AG04450 (cell line): ENCODE measurements around the gene PNISR. TPM values are rescaled to one million over a fixed set of nuclear protein-coding genes. Genes with fewer than 3 reads are reported as not detected.

Experiments
- CTCF ChIA-PET: fragments of 300-600, 350-600 bp; formaldehyde crosslinking; extraction: SDS; loops from one replicate; lab custom pipeline; 2022; ENCODE audit warnings: antibody characterized with exemption, inconsistent platforms; lab: Charles Lee
- POLR2A ChIA-PET: fragments of 350-600 bp; formaldehyde crosslinking; extraction: SDS; loops from one replicate; lab custom pipeline; 2021; ENCODE audit warnings: antibody characterized with exemption, inconsistent platforms; lab: Yijun Ruan, JAX
- DNase-seq: peaks from one replicate; pipeline ENCODE4 v3.0.0-alpha.2; 2011; ENCODE audit warnings: low read depth, low spot score
- H3K27ac ChIP-seq: one replicate; pipeline ENCODE4 v1.5.1; 2012; ENCODE audit warnings: low read depth, low read length, control low read depth
- H3K27me3 ChIP-seq: one replicate; pipeline ENCODE4 v1.6.0; 2012; ENCODE audit warnings: low read length; ENCODE audit not compliant: control insufficient read depth, insufficient read depth
- H3K4me3 ChIP-seq: 2 replicates; pipeline ENCODE4 v1.5.1; 2011; ENCODE audit warnings: mild to moderate bottlenecking, low read depth, low read length, control low read depth
- H3K9me3 ChIP-seq: 2 replicates; pipeline ENCODE4 v1.5.1; 2012; ENCODE audit warnings: low read length; ENCODE audit not compliant: control insufficient read depth, insufficient read depth
- polyA plus RNA-seq: library from polyadenylated mRNA; depleted of rRNA; stranded (reverse); fragments of >200 nt; gene quantifications from 2 replicates; pipeline ENCODE4 v1.2.3, GENCODE V29; 2011
- TF ChIP-seq, protein P1 (sequence below): IDR thresholded peaks from 2 replicates; pipeline ENCODE4 v1.5.1; 2011; ENCODE audit warnings: low read depth, low read length, control low read depth, inconsistent platforms

PNISR gene
- polyA plus RNA-seq, 1 experiment: 53.6 TPM

DNA sequence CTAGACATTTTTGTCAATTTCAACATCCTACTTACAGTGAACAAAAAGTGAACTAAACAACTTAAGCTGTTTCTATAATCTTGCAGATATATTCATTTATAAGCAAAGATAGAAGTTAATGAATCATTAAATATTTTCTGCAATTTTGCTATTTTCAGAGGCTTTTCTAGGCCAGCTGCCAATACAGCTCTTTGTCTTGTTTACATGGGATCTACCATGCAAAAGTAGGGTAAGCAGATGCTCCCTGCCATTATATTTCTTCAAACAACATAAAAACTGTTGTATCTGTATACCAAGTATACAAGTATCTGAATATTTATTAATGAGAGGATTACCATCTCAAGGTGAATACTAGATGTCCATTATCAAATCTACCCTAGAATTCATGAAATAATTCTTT is 15.4 kb downstream of the PNISR start:
- no peaks in the 10 kb centered on the region for H3K27me3 ChIP-seq
- H3K9me3 ChIP-seq: no peaks in the 10 kb centered on the region
- TF ChIP-seq, protein P1, sequence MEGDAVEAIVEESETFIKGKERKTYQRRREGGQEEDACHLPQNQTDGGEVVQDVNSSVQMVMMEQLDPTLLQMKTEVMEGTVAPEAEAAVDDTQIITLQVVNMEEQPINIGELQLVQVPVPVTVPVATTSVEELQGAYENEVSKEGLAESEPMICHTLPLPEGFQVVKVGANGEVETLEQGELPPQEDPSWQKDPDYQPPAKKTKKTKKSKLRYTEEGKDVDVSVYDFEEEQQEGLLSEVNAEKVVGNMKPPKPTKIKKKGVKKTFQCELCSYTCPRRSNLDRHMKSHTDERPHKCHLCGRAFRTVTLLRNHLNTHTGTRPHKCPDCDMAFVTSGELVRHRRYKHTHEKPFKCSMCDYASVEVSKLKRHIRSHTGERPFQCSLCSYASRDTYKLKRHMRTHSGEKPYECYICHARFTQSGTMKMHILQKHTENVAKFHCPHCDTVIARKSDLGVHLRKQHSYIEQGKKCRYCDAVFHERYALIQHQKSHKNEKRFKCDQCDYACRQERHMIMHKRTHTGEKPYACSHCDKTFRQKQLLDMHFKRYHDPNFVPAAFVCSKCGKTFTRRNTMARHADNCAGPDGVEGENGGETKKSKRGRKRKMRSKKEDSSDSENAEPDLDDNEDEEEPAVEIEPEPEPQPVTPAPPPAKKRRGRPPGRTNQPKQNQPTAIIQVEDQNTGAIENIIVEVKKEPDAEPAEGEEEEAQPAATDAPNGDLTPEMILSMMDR: no peak
- no peak overlapping the region for H3K4me3 ChIP-seq
- DNase-seq: no peak
- no peak overlapping the region for H3K27ac ChIP-seq
- CTCF ChIA-PET: interaction anchor here (1.3 to 1.9 kb wide), 3 partner anchors 17 to 79 kb away, joined by 3 to 5 read pairs (median 4); no protein-coding TSS in a partner anchor
- POLR2A ChIA-PET: interaction anchor here (0.9 kb wide), 1 partner anchor 16 kb away, joined by 5 read pairs; the partner anchor contains the start of gene COQ3

DNA sequence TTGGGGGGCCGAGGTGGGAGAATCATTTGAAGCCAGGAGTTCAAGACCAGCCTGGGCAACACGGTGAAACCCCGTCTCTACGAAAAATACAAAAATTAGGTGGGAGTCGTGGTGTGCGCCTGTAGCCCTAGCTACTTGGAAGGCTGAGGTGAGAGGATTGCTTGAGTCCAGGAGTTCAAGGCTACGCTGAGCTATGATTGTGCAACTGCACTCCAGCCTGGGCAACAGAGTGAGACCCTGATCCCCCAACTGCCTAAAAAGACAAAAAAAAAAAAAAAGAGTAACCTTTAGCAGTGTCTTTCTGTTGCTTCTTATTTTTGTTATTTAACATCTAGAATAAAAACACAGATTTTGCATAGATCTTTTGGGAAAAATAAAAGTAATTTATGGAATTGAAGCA is 18.0 kb downstream of the PNISR start:
- H3K9me3 ChIP-seq: no peaks in the 10 kb centered on the region
- H3K4me3 ChIP-seq: no peak overlapping the region
- ChIA-PET POLR2A (no interaction called here), CTCF (no interaction called here)
- H3K27ac ChIP-seq: no peak overlapping the region
- no peaks in the 10 kb centered on the region for H3K27me3 ChIP-seq
- TF ChIP-seq, protein P1: no peak
- DNase-seq: no peak

DNA sequence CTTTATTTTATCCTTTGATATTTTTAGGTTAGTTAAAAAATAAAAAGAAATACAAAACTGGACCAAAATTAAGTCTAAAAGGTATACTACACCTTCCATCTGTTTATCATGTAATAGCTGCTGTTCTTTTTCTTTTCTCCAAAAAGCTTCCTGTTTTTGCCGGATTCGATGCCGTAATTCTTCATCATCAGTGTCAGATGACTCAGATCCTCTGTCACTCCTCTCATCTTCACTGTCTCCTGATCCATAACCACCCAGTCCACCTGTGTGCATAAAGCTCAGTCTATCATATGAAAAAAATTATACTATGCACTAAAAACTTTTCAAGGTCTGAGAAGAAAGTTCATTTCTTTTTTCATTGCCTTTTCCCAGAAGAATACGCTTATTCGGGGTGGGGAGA is 22.7 kb downstream of the PNISR start:
- no peak for DNase-seq
- no peak overlapping the region for H3K4me3 ChIP-seq
- no peak overlapping the region for H3K27ac ChIP-seq
- H3K9me3 ChIP-seq: no peaks in the 10 kb centered on the region
- TF ChIP-seq, protein P1: no peak
- POLR2A ChIA-PET: interaction anchor here (1.0 to 1.2 kb wide), 3 partner anchors 9 to 23 kb away, joined by 3 read pairs; partner anchors contain the start of gene COQ3
- CTCF ChIA-PET: interaction anchor here (0.5 to 3.5 kb wide), 5 partner anchors 65 to 556 kb away, joined by 3 to 20 read pairs (median 3); no protein-coding TSS in a partner anchor
- no peaks in the 10 kb centered on the region for H3K27me3 ChIP-seq

DNA sequence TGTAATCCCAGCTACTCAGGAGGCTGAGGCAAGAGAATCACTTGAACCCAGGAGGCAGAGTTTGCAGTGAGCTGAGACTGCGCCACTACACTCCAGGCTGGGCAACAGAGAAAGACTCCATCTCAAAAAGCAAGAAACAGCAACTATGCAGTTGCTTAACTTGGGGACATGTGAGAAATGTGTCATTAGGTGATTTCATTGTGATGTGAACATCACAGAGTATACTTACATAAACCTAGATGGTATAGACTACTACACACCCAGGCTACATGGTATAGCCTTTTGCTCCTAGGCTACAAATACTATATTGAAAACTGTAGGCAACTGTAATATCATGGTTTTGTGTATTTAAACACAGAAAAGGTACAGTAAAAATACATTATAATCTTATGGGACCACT is 27.8 kb downstream of the PNISR start:
- no peaks in the 10 kb centered on the region for H3K9me3 ChIP-seq
- TF ChIP-seq, protein P1: no peak
- no peak overlapping the region for H3K4me3 ChIP-seq
- DNase-seq: no peak
- CTCF ChIA-PET: interaction anchor here (1.5 kb wide), 1 partner anchor 67 kb away, joined by 6 read pairs; no protein-coding TSS in a partner anchor
- no peak overlapping the region for H3K27ac ChIP-seq
- no peaks in the 10 kb centered on the region for H3K27me3 ChIP-seq
- POLR2A ChIA-PET: interaction anchor here (0.7 kb wide), 1 partner anchor 29 kb away, joined by 4 read pairs; no protein-coding TSS in a partner anchor
